Spleen (tissue), 7 donors: ENCODE results near the gene YWHAG.

Experiments
- POLR2A ChIP-seq, 3 donors: fragments of 450-650 bp; IDR thresholded peaks; one replicate each; pipeline ENCODE4 v1.5.1; 2017; ENCODE audit warnings: antibody characterized with exemption in 3 of 3, mild to moderate bottlenecking in 1 of 3
- TF ChIP-seq, protein P1 (sequence below), 11 experiments: fragments of 200-600 bp in 7 of 11; fragments of 450-650 bp in 4 of 11; sonication (generic) in 4 of 11; IDR thresholded peaks in 8 of 11; conservative IDR thresholded peaks in 3 of 11; 1 replicate in 7 of 11; 2 replicates in 4 of 11; pipeline versions ENCODE4 v1.4.0 to v1.8.0; 2016 to 2021; ENCODE audit warnings: antibody characterized with exemption in 11 of 11, inconsistent platforms in 4 of 11, mild to moderate bottlenecking in 1 of 11
- donor health status: DM: no; HTN: no; CAD: no; lungs with moderate emphysema.
- donor health status: DM: no; HTN: no; CAD: no.
- donor health status: DM: no; HTN: no; CAD: no.

DNA sequence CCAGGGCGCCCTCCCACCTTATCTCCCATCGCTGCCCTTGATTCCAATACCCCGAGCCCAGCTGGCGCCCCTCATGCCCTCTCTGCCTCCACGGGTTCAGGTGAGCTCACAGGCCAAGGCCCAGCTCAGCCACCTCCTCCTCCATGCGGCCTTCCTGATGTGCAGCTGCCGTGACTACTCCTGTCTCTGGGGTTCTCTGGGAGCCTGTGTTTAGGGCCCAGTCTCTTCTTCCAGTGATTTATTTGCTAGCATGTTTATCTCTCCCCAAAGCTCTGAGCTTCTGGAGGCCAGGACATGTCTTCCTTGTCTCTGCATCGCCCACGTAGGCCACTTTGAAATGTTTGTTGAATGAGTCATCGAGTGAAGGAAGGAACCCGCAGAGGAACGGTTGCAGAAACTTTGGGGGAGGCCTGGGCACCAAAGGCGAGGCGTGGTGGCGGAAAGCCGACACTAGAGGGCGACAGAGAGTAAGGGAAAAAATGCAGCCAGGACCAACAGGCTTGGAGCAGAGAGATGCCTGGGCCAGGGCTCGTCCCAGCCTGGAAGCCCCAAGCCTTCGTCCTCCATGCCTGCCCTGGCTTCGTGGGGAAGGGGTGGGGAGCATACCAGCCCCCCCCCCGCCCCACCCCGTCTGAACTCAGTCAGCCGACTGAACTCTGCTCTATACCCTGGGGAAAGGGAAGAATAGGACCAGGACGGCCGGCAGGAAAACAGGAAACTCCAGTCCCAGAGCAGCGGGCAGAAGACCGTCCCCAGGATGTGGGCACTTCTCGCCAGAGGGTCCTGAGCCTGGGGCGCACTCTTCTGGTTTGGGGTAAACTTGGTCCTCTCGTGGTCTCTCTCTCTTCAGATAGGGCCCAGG, 67.2 kb downstream of the YWHAG start:
- TF ChIP-seq, protein P1, sequence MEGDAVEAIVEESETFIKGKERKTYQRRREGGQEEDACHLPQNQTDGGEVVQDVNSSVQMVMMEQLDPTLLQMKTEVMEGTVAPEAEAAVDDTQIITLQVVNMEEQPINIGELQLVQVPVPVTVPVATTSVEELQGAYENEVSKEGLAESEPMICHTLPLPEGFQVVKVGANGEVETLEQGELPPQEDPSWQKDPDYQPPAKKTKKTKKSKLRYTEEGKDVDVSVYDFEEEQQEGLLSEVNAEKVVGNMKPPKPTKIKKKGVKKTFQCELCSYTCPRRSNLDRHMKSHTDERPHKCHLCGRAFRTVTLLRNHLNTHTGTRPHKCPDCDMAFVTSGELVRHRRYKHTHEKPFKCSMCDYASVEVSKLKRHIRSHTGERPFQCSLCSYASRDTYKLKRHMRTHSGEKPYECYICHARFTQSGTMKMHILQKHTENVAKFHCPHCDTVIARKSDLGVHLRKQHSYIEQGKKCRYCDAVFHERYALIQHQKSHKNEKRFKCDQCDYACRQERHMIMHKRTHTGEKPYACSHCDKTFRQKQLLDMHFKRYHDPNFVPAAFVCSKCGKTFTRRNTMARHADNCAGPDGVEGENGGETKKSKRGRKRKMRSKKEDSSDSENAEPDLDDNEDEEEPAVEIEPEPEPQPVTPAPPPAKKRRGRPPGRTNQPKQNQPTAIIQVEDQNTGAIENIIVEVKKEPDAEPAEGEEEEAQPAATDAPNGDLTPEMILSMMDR (IDR thresholded peaks at IDR 0.05 in 8 of 11, conservative IDR thresholded peaks at IDR 0.05 in 3 of 11) = peak; percentile 96 to 99 (median 99)
- TF ChIP-seq POLR2A (IDR thresholded peaks at IDR 0.05) = no peak
